HepG2 (cell line): Measurements from ENCODE around the gene B4GALT5. TPM values are rescaled to one million over a fixed set of nuclear protein-coding genes. Genes with fewer than 3 reads are reported as not detected.
A peak's percentile ranks its signal among the peaks of the same experiment; 100 is the strongest.

Experiments used
- ADNP ChIP-seq: sonication (generic); formaldehyde crosslinking; IDR thresholded peaks from 2 replicates; pipeline ENCODE4 v1.4.0; 2020; ENCODE audit warnings: missing genetic modification reagents
- ATF1 ChIP-seq: IDR thresholded peaks from 2 replicates; pipeline ENCODE4 v1.6.1; 2016; ENCODE audit warnings: mild to moderate bottlenecking, control low read depth
- CBX5 ChIP-seq: sonication (generic); formaldehyde crosslinking; IDR thresholded peaks from 2 replicates; pipeline ENCODE4 v1.4.0; 2020; ENCODE audit warnings: missing genetic modification reagents, borderline replicate concordance
- FOXC1 ChIP-seq: sonication (generic); formaldehyde crosslinking; IDR thresholded peaks from 2 replicates; pipeline ENCODE4 v1.8.0; 2022; ENCODE audit warnings: mild to moderate bottlenecking, missing genetic modification reagents, borderline replicate concordance
- FOXJ3 ChIP-seq: sonication (generic); formaldehyde crosslinking; IDR thresholded peaks from 2 replicates; pipeline ENCODE4 v1.4.0; 2020; ENCODE audit warnings: missing genetic modification reagents, mild to moderate bottlenecking, borderline replicate concordance
- GATAD2A ChIP-seq: IDR thresholded peaks from 2 replicates; pipeline ENCODE4 v1.6.1; 2016
- ISL2 ChIP-seq: sonication (generic); formaldehyde crosslinking; IDR thresholded peaks from 2 replicates; pipeline ENCODE4 v1.5.0; 2020; ENCODE audit warnings: missing genetic modification reagents
- KMT2B ChIP-seq: IDR thresholded peaks from 2 replicates; pipeline ENCODE4 v1.6.1; 2016; ENCODE audit warnings: missing genetic modification reagents, missing compliant biosample characterization
- MATR3 ChIP-seq: sonication (generic); formaldehyde crosslinking; IDR thresholded peaks from 2 replicates; pipeline ENCODE4 v1.4.0; 2020; ENCODE audit warnings: missing genetic modification reagents
- MLLT10 ChIP-seq: sonication (generic); formaldehyde crosslinking; IDR thresholded peaks from 2 replicates; pipeline ENCODE4 v1.4.0; 2020; ENCODE audit warnings: missing genetic modification reagents
- MXD3 ChIP-seq: IDR thresholded peaks from 2 replicates; pipeline ENCODE4 v1.6.1; 2016; ENCODE audit warnings: mild to moderate bottlenecking, missing biosample characterization, missing genetic modification reagents
- MXI1 ChIP-seq: IDR thresholded peaks from 3 replicates; pipeline ENCODE4 v1.6.1; 2012; ENCODE audit warnings: low read depth, low read length, inconsistent platforms, borderline replicate concordance
- RBFOX2 ChIP-seq: fragments of 200-400 bp; formaldehyde crosslinking; IDR thresholded peaks from 2 replicates; pipeline ENCODE4 v1.6.1; 2017; ENCODE audit warnings: low read depth, mild to moderate bottlenecking, low read length
- SIX4 ChIP-seq: sonication (generic); formaldehyde crosslinking; IDR thresholded peaks from 2 replicates; pipeline ENCODE4 v1.4.0; 2020; ENCODE audit warnings: missing genetic modification reagents
- TBP ChIP-seq: sonication (generic); formaldehyde crosslinking; IDR thresholded peaks from 2 replicates; pipeline ENCODE4 v1.5.0; 2020; ENCODE audit warnings: missing genetic modification reagents
- ZNF274 ChIP-seq: sonication (generic); formaldehyde crosslinking; IDR thresholded peaks from 2 replicates; pipeline ENCODE4 v1.5.1; 2020; ENCODE audit warnings: mild to moderate bottlenecking, missing genetic modification reagents
- ZNF512B ChIP-seq: sonication (generic); formaldehyde crosslinking; IDR thresholded peaks from 2 replicates; pipeline ENCODE4 v1.5.1; 2020; ENCODE audit warnings: missing genetic modification reagents, mild to moderate bottlenecking, borderline replicate concordance
- ZXDC ChIP-seq: sonication (generic); formaldehyde crosslinking; IDR thresholded peaks from 2 replicates; pipeline ENCODE4 v1.5.0; 2020; ENCODE audit warnings: mild to moderate bottlenecking, missing genetic modification reagents
- polyA plus RNA-seq, 8 experiments: library from polyadenylated mRNA; depleted of rRNA in 3 of 8; stranded (reverse) in 7 of 8; unstranded in 1 of 8; fragments of >200 nt; fragmentation: Illumina TruSeq in 4 of 8; extraction: Trizol in 4 of 8; gene quantifications; 2 replicates each; pipeline versions ENCODE4 v1.2.1 to v1.2.3, GENCODE V29; 2011 to 2016; ENCODE audit warnings: low read depth in 4 of 8, missing spikeins in 1 of 8, mixed read lengths in 1 of 8; ENCODE audit not compliant: insufficient read depth in 1 of 8
- total RNA-seq, 5 experiments: library from RNA; depleted of rRNA; stranded (reverse); fragments of >200 nt; fragmentation: Illumina TruSeq; extraction: Trizol; gene quantifications; 2 replicates each; pipeline ENCODE4 v1.2.3, GENCODE V29; 2016; ENCODE audit warnings: low read depth in 1 of 5

Gene B4GALT5
- total and polyA plus RNA-seq, 2 of the 13 experiments (the other 11 are each of a cell fraction or from before 2014, with no cell fraction given) = 27.3 to 30.9 TPM

DNA sequence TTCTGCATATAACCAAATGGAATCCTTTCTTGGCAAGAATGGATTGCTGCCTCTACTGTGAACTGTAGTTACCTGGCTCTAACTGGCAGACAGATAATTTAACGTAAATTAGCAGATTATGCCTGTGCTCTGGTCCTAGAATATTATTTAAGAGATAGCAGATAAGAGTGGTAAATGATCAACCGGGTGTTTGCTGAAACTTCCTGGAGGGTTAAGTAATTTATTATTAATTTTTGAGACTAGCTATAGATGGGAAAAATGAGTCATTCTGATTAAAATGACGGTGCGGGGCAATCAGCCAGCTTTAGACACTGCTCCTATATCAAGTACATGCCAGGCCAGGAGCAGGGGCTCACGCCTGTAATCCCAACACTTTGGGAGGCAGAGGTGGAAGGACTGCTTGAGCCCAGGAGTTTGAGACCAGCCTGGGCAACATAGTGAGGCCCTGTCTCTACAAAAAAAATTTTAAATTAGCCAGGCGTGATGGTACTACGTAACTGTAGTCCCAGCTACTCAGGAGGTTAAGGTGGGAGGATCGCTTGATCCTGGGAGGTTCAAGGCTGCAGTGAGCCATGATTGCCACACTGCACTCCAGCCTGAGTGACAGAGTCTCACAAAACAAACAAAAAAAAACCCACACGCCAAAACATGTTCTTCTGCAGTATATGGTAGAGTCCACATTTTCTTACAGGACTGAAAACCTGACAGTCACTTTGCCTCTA lies 22.6 kb downstream of the B4GALT5 start (continued):
- peak; percentile 78; the same call in 1 of the 2 replicates for TF ChIP-seq ZNF512B (CRISPR knock-in tag)
- 0 out of 2 replicates have a peak, but pooled peaks have one; percentile 26 for TF ChIP-seq MXD3
- peak; percentile 78 for TF ChIP-seq SIX4 (CRISPR knock-in tag)
- TF ChIP-seq MLLT10 (CRISPR knock-in tag) = no peak
- no peak for TF ChIP-seq ZXDC (CRISPR knock-in tag)
- peak; percentile 72 for TF ChIP-seq ISL2 (CRISPR knock-in tag)
- peak; percentile 34; the same call in 1 of the 3 replicates for TF ChIP-seq MXI1
- TF ChIP-seq MATR3 (CRISPR knock-in tag) = no peak
- 0 out of 2 replicates have a peak, but pooled peaks have one; percentile 22 for TF ChIP-seq FOXC1 (CRISPR knock-in tag)
- peak; percentile 91; the same call in 1 of the 2 replicates for TF ChIP-seq CBX5 (CRISPR knock-in tag)
- TF ChIP-seq KMT2B = peak; percentile 86
- TF ChIP-seq ATF1 = 0 out of 2 replicates have a peak, but pooled peaks have one; percentile 50
- TF ChIP-seq FOXJ3 (CRISPR knock-in tag) = peak; percentile 90
- 0 out of 2 replicates have a peak, but pooled peaks have one; percentile 35 for TF ChIP-seq ZNF274 (CRISPR knock-in tag)
- TF ChIP-seq GATAD2A = peak; percentile 95
- TF ChIP-seq TBP (CRISPR knock-in tag) = no peak
- no peak for TF ChIP-seq RBFOX2
- peak; percentile 82 for TF ChIP-seq ADNP (CRISPR knock-in tag)
